HG03039 (cell line): Measurements from ENCODE around the gene SOBP.

Experiments
- ATAC-seq: cut with Tn5 transposase; IDR thresholded peaks from one replicate; pipeline ENCODE4 v1.9.1; 2021; ENCODE audit warnings: mild to moderate bottlenecking, moderate library complexity; ENCODE audit not compliant: unreplicated experiment

The SOBP gene

DNA sequence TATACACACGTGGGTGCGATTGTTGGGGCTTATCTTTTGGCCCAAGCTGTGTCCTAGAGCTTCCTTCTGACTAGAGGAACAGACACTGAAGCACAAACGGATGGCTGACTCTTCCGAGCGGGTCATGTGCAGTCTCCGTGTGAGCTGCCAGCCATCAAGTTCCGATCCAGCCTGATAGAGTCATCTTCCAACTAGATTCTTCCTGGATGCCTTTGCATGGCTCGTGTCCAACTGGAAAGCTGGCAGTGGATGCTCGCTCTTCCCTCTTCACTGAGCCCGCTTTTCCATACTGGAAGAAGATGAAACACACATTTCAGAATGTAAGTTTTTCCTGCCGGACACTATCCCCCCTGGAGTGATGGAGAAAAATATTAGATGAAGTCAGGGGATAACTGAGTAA is 186.1 kb downstream of the SOBP start:
- no peak for ATAC-seq

DNA sequence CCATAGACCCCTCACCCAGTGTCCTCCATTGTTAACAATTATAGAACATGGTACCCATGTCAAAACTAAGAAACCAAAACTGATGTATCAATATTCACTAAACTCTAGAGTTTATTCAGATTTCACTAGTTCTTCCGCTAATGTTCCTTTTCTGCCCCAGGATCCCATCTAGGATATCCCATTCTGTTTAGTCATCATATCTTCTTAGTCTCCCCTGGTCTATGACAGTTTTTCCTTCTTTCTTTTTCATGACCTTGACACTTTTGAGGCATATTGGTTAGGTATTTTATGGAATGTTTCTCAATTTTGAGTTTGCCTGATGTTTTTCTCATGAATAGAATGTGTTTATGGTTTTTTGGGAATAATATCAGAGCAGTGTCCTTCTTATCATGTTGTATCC is 187.5 kb downstream of the SOBP start:
- ATAC-seq = no peak

DNA sequence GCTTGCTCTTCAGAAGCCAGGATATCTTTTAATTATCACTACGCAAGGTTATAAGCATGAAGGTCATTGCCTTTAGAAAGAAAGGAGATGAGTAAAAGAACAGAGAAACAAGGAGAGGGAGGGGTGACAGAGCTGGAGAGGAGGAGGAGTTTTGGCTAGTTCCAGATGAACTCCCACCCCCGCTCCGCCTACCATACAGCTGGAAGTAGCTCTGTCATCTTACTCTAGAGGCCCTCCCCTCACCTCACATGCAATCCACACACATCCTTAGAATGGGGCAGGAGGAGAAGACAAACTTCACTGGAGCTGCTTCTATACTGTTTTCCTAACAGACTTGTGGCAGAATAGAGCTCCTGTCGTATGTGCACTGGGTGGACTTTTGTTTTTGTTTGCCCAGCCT is 189.5 kb downstream of the SOBP start:
- ATAC-seq = no peak

DNA sequence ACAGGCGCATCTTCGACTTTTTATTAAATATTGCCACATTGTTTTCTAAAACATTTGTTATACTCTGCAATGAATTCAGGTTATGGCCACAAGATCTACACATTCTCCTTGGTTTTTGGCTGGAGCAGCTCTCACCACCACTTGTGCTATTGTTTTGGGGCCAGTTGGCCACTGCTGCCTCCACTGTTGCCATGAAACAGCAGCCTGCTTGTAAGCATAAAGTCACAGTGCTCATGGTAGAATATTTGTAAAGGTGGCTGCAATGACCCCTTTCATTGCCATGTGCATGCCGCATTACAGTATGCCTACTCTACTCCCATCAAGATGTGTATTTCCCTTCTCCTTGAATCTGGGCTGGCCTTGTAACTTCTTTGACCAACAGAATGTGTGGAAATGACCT is 192.8 kb downstream of the SOBP start:
- ATAC-seq = no peak

DNA sequence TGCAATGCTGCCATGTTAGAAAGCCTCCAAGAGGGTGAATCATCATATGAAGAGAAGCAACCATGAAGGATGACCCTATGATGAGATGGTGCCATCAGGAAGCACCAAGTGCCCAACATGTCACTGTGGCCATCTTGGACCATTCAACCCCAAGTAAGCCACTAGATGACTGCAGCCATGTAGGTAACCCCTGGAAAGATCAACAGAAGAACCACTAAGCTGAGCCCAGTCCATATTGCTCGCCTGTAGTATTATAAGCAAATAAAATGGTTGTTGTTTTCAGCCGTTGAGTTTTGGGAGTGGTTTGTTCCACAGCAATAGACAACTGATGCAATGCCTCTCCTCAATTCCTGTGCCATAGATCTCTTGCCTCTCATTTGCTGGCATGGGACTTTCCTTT is 193.3 kb downstream of the SOBP start:
- no peak for ATAC-seq

DNA sequence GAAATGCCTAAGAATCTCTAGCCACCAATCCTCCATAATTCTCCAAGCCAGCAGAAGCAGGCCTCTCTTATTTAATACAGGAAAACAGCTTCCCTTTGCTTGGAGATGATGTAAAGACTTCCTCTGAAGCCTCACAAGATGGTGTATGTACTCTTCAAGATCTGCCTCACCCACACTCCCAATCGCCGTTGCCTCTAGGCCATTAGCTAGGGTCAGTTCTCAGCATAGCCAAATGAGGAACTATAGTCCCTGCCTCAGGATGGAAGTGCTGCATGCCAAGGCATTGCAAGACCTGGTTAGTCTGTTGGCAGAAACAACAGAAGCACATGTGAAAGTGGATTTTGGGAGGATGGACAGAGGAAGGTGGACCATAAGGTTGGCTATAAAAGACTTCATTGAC is 195.1 kb downstream of the SOBP start:
- no peak for ATAC-seq

DNA sequence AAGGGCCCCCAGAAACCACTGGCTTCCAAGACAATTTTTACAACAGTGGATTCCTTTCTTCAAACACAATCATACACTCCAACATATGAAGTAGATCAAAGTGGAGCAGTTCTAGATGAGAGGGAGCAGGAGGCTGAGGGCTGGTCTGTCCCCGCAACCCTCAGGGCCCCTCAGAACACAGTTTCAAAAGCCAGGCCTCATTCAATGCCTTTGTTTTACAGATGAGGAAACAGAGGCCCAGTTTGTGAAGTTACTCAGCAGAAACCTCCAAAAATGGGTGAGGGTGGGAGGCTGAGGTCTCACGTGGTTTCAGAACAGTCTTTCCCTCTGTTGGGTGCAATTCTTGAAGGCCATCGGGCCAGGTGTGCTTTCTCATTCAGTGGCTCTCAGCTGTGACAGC is 199.3 kb downstream of the SOBP start:
- no peak for ATAC-seq

DNA sequence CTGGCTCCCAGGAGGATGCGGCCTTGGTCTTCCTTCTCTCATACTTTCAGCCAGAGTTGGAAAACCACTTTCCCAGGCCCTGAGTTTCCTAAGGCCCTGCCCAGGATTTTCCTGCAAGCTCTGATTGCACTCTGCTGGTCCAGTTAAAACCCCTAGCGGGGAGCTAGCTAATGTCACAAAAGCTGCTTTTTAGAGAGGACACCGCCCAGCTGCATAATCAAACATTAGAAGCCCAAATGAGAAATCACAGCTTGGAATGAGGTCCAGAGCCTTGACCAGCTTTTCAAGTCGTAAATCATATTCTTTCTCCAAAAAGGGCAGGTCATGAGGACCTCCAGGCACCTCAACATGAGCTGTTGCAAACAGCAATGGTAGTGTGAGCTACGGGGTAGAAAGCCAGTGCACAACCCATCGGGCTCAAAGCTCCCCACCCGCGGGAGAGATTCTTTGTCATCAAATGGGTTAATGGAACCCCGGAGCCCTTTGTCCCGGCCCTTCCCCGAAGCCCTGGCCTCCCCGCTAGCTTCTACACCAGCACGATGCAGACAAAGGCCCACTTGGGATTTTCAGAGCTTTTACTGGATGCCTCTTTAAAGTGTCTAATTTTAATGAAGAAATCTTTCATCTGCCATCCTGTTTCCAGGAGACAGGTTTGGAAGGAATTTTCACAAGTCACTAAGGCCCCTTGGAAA is 200.2 kb downstream of the SOBP start:
- ATAC-seq = no peak

DNA sequence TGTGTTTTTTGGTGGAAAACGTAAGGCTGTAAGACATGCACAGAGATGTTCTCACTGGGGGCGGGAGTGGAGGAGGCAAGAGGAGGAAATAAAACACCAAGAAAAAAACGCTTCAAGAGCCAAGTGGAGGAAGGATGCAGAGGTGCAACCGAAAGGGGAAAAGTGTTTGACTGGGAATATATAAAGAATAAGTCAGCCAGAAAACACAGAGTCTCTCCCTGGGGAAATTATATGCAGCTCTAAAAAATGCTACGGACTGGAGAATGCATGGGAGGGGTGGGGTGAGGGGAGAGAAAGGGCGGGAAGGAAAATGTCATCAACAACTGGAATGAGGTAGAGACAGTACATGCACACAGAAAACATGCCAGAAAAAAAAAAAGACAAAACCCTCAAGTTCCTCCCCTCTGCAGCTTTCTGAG is 200.7 kb downstream of the SOBP start:
- ATAC-seq = no peak

DNA sequence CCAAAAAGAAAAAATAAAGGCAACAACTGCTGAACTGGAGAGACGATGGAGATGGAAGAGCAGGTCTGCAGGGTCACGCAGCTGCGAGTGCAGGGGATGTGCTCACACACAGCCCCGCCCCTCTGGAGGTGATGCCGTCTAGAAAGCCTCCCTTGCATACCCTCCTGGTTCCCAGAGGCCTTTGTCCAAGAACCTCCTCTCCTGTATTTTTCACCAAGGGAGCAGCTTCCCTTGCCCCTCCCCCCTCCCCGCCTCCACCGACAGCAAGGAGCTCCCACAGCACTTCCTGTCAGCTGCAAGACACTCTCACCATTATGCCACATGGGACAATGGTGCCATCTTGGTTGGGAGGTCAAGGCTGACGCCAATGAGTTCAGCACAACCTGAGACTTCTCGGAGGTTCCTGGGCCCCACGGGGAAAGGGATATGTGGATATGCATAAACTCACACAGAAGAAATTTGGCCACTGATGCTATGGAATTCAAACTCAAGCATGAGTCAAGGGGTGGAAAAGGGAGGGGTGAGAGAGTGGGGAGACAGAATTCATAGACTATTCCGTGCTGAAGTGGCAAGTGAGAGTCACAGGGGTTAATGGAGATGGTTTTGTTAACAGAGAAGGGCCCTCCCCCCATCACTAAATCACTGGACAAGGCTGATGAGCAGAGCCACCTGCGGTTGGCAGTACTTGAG is 201.3 kb downstream of the SOBP start:
- no peak for ATAC-seq

DNA sequence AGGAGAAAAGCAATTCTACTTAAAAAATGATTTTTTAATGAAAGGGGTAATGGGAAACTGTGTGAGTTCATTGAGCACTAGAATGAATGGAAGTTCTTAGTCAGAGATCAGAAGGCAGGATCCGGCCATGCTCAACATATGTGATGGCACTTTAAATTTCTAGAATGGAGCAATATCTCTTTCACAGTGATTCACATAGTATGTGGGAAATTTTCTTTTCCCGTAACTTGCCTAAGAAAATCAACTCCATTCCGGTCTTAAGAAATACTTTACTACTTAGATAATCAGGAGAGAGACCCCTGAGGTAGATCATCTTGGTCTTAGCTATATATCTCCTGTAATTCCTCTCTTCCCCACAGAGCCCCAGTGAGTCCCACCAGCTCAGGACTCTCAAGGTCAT is 202.4 kb downstream of the SOBP start:
- ATAC-seq = no peak

DNA sequence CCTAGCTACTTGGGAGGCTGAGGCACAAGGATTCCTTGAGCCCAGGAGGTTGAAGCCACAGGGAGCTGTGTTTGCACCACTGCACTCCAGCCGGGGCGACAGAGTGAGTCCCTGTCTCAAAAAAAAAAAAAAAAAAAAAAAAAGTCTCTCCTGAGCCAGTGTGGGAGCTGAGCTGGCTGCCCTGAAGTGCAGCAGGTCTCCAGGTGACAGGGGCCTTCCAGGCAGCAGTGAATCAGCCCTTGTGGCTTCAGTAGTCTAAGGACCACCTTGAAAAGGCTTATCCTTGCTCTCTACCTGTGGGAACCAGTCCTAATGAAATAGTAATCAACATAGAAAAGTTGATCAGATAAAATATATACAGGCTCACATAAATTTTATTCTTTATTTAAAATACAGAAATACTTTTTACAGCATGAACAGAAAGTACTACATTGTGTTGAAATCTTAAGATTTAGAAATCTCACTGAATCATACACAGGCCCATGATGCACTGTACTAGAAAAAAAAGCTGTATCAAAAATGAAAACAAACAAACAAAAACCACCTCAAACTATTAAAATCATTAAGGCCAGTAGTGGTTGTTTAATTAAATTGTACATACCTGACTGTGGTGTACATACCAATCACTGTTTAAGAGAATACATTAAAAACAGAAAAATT is 205.3 kb downstream of the SOBP start:
- no peak for ATAC-seq

DNA sequence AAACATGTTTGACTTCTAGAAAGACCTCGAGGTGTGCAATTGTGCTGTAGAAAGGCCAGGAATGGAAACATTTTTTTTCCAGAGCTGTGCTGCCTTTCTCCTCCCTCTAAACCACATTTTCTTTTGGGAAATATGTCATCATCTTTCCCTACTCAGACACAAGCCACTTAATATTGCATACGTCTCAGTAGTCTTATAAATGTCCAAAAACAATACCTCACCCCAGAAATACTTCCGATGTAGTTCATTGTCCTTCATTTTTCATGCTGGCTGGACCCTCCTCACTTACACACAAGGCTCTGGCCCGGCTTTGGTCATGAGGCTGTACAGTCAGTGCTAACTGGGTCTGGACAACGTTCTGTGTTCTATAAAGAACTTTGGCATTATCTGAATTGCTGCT is 207.8 kb downstream of the SOBP start:
- no peak for ATAC-seq

DNA sequence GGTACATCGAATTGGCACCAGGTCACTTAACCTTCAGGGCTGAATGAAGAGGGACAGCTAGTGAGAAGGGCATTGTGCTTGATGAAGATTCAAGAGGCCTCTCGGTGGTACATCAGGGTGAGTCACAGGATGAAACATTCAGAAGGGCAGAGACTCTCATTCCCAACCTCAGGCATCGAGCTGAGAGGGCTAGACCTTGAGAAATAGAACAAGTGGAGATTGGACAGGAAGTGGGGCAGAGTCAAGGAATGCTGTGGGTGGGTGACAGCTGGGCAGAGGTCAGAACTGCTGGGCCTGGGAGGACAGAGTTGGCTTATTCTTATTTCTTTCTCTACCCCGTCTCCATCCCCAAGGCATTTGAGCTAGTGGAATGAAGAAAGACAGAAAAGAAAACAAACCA is 208.2 kb downstream of the SOBP start:
- ATAC-seq = no peak

DNA sequence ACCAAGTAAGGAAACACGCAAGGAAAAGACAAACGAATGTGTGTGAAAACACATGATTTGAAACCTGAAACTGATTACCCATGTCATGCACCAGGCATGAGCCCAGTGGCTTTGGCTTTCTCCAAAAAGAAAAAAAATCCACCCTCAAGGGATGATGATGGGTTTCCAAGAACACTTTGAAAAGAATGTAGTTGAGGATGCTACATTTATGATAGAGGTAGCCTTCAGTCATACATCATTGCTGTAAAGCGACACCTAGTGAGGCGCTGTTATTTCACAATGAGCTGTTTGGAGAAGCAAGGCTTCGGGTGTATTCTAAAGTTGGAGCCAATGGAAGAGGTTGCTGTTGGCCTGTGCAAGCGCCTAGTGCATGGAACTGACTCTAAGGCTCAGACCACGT is 209.3 kb downstream of the SOBP start:
- no peak for ATAC-seq

DNA sequence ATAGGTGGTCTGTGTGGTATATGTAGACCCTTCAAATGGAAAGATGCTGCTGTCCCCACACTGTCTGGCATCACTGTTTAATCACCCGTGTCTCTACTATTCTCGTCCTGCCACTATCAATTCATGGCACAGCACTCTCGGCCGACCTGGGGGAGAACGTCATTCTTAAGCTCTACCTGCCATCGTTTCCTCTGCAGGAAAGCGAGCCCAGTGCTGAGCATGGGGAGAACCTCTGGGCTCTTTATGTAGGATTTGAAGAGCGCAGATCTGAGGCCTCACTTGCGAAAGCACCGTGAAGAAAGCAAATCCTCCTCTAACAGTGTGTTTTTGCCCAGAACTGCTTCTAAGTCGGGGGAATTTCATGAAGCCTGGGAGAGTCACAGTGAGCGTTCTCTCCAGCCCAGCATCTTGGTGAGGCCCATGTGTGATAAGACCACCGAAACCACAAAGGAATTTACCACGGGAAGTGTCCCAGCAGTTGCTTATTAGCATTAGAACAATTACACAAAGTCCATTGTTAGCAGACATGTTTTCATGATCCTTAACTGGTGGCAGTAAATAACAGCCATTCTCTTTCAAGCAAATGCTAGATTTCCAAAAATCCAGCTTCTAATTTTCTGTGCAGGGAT is 209.9 kb downstream of the SOBP start:
- no peak for ATAC-seq

DNA sequence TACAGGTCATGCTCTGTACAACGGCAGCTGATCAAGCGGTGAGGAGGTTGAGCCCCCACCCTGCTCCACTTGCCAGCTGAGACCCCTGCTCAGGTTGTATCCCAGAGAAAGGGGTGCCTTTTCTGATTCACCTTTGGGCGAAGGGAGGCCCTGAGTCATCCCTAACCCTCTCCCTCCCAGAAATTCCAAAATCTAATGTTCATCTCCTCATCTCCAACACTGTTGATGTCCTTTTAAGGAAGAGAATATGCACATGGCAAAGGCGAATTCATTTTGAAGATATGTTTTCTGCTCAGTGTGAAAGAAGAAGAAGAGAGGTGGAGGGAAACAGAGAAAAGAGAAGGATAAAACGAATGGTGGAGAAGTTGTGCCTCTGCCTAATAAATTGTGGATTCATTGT is 213.7 kb downstream of the SOBP start:
- no peak for ATAC-seq

DNA sequence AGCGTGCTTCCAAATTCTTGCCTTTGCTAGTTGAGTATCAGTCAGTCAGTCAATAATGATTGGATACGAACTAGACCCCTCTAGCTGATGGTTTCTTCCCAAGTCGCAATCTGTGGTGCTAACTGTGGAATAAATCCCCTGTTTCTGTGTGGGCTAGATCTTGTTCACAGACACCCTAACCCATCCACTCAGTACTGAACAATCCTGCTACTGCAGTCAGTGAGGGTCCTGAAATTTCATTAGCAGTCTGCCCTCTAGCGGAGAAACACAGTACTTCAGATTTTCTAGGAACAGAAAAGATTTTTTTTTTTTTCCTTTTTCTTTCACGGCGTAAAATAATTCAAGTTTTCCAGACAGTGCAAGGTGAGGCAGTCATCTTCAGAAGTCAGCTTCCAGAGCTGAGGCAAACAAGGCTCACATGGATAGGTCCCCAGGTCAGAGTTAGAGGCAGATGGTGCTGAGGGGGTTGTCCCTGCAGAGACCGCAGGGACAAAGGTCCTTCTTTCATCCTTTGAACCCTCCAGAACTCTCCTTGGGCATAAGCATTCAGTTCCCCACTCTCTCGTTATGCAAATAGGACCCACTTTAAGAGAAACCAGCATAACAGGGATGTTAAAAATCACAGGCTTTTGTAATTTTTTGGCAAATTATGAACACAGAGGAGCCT is 214.6 kb downstream of the SOBP start:
- no peak for ATAC-seq

DNA sequence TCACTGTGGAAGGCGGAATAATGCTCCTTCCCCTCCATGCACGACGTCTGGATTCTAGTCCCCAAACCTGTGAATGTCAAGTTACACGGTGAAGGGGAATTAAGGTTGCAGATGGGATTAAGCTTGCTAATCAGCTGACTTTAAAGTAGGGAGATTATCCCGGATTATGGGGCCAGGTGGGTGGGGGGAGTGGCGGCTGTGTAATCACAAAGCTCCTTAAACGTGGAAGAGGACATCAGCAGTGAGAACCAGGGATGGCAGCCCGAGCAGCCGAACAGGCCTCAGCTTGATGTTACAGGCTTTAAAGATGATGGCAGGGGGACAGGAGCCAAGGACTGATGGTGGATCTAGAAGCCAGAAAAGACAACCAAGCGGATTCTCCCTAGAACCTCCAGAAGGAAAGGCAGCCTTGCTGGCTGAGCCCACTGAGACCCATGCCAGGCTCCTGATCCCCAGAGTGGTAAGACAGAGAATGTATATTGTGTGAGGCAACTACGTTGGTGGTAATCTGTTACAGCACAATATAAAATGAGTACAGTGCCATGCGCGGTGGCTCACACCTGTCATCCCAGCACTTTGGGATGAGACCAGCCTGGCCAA is 216.7 kb downstream of the SOBP start:
- no peak for ATAC-seq

DNA sequence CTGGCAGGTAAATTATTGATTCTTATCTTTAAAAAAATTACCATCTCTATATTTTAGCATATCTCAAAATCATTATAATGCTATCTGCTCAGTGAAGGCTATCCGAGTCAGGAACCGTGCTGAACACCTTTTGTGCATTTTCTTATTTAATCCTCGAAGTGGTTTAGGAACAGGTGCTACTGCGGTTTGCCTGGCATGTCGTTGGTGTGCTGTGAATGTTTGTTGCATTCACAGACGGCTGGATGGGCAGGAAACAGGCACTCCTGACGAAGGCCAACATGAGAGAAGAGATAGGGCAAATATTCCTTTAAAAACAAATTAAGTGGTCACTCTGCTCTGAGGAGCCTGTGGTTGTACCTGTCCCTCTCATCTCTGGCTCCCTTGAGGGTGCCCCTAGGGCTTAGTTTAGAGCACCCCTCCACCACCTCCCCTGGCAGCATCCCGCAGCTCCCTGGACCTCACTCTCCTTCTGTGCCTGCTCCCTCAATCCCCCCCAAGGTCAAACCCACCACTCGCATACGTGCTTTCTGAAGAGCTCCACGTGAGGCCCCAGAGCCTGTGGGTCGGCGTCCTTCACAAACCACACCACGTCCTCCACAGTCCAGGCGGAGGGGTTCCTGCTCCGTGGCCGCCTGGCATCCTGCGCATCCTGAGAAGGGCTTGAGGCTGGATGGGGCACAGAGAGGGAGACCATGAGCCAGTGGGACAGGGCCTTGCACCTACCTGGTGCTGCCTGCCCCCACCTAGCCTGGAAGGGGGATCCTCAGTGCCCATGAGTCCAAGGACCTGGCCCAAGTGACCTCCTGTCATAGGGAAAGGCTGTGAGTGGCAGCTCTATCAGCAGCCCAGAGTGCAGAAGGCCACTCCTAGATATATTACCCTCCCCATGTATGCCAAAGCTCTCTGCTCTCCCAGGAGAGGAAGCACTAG is 217.7 kb downstream of the SOBP start:
- no peak for ATAC-seq
